Stimulated activated CD8-positive, alpha-beta memory T cell treated with anti-CD3 and anti-CD28 coated beads, Interleukin-7, amount 100 ng/mL, for 48 hours (primary cell): ENCODE data around the gene TM9SF4.

Experiments used
- DNase-seq, 2 donors: peaks; one replicate each; pipeline ENCODE4 v3.0.0-alpha.2; 2020; ENCODE audit warnings: low read depth in 1 of 2; ENCODE audit errors: extremely low read depth in 1 of 2

Gene TM9SF4

GRCh38 chr20:32127347-32127746, 17.8 kb downstream of the TM9SF4 start:
- DNase-seq = no peak

DNA sequence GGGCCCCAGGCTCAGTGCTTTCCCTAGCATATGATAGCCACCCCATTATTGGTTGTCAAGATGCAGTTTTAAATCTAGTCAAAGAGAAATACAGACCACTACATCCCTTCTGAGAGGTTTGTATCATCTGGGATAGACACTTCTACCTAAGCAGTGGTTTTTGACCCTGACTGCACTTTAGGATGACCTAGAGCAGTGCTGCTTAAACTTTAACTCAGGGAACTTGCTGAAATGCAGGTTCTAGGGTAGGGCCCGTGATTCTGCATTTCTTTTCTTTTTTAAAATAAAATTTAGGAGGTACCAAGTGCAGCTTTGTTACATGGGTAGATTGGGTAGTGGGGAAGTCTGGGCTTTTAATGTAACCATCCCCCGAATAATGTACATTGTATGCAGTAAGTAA, 18.7 kb downstream of the TM9SF4 start:
- no peak for DNase-seq

DNA sequence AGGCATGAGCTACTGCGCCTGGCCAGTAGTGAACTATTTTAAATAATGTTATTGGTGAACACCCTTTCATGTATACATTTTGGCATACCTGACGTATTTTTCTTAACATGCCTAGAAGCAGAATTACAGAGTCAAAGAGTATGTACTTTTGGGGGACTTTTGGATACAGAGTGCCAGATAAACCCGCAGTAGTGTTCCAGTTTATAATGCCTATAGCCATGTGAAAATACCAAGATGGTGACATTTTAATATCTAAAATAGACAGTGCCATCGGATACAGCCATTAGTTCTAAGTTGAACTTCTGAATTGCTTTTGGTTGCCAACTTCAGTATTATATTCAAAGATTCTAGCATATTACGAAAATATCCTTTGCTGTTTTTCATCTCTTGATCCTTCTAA, 20.3 kb downstream of the TM9SF4 start:
- no peak for DNase-seq

- DNase-seq = no peak
Measured at GRCh38 chr20:32130352-32130751, 20.8 kb downstream of the TM9SF4 start.

- DNase-seq = no peak
Measured at GRCh38 chr20:32130965-32131364, 21.5 kb downstream of the TM9SF4 start.

- no peak for DNase-seq
Measured at GRCh38 chr20:32132911-32133549, 23.5 kb downstream of the TM9SF4 start.

DNA sequence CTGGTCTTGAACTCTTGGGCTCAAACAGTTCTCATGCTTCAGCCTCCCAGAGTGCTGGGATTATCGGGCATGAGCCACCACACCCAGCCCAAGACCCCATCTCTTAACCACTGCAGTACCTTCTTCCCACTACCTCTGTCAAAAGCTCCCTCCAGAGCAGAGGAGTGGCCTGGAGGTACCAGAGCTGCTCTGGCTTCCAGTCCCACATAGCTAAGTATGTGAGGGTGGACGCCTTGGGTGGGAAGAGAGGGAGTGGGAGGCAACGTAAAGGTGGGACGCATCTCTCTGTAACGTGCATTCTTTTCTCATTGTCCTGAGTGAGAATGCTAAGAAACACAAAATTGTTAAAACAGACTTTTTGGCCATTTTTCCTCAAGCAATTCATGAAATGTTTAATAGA, 24.5 kb downstream of the TM9SF4 start:
- DNase-seq = no peak

DNA sequence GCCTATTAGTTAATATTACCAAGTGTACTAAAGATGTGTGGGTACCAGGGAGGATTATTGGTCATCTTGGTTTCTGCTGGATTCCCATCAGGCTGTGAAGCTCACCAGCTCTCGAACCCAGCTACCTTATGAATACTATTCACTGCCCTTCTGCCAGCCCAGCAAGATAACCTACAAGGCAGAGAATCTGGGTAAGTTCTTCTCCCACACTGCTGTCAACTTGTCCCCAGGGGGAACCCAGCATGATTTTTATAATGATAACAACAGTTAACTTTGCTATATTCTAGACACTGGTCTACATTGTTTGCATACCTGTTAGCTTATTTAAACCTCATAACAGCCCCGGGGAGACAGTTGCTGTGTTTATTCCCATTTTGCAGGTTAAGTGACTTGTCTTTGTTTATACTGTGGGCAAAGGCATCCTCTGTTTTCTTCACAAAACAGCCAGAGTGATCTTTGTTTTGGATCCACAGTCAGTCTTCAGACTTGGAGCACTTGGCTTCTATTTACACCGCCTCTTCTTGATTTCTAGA, 26.5 kb downstream of the TM9SF4 start:
- DNase-seq = no peak

GRCh38 chr20:32138921-32139320, 29.4 kb downstream of the TM9SF4 start:
- no peak for DNase-seq

DNA sequence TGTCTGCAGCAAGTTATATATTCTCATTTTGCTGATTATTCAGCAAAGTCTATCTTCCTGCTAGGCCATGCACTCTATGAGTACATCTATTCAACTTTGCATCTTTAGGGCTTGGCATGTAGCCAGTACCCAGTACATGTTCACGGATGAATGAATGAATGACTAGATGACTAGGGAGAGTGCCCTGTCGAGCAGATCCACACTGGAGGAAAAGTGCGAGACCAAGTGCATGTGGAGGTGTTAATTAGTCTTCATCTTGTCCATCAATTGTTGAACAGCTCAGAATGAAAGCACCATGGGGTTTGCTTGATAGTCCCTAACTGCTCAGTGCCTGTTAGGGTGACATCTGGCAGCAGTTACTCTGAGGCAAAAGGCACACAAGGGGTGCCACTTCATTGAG, 30.4 kb downstream of the TM9SF4 start:
- no peak for DNase-seq

GRCh38 chr20:32140603-32141002, 31.1 kb downstream of the TM9SF4 start:
- no peak for DNase-seq

- DNase-seq = no peak
Measured at GRCh38 chr20:32141465-32141980, 32.0 kb downstream of the TM9SF4 start.

DNA sequence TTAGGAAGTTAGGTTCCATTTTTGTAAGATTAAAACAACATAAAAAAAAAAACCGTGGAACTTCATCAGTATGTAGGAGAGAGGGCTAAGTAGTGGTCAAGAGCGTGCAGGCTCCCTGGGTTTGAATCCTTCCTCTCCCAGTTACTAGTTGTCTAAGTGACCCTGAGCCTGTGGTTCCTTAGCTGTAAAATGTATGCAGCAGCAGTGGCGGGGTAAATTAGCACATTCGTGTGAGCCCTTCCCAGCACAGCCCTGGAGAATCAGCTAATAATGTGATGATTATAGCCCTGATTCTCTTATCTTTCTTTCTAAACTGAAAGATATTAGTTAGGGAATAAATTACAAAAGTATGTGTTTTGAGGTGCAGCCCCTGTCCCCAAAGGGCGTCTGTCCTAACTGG, 32.6 kb downstream of the TM9SF4 start:
- DNase-seq = no peak

GRCh38 chr20:32142991-32143390, 33.5 kb downstream of the TM9SF4 start:
- DNase-seq = no peak

GRCh38 chr20:32144898-32145662, 35.6 kb downstream of the TM9SF4 start:
- no peak for DNase-seq

- DNase-seq = no peak
Measured at GRCh38 chr20:32149566-32150170, 40.2 kb downstream of the TM9SF4 start.

DNA sequence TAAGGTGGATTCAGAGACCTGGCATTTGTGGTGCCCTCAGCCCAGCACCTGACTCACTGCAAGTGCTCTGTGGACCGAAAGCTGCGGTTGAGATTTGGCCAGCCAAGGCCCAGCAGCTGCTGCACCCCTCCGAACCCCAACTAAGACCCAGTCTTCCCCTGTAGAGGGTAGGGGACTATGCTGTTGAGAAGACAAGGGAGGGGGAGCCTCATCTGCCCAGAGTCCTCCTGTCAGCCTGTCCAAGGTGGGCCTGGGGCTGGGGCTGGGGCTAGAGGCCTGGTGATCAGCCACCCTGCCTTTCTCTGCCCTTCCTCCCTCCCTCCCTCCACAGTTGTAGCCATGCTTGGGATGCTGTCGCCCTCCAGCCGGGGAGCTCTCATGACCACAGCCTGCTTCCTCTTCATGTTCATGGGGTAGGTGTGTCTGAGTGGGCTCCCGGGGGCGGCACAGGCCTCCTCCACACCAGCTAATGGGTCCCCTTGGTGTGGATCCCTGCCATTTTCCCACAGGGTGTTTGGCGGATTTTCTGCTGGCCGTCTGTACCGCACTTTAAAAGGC, 40.9 kb downstream of the TM9SF4 start:
- no peak for DNase-seq

DNA sequence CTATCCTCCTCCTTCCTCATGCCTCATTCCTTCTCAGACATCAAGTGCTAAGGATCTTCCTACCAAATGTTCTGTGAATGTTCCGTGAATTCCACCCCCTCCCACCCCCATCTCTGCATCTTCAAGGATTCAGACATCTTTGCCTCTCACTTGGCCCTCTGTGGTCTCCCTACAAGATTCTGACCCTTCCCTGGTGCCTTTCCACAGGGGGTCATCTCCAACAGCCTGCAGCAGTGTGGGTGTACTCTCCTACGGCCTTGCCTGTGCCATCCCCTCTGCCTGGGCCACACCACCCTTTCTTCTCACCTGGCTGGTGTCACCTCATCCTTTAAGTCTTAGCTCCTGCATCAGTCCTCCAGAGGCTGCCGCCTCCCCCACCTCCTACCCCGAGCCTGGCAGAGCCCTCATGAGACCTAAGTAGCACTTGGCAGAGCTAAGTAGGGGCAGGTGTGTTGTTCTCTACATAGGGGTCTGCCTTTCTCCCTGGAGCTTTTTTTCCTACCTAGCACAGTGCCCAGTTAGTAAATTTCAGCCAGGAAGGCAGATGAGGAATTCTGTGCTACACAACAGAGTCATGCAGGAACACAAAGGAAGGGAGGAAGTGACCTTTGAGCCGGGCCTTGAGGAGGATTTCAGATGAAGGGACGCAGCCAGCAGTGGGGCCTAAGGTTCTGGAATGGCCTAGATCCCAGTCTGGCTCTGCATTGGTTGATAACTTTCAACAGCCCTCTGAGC, 43.1 kb downstream of the TM9SF4 start:
- no peak for DNase-seq

DNA sequence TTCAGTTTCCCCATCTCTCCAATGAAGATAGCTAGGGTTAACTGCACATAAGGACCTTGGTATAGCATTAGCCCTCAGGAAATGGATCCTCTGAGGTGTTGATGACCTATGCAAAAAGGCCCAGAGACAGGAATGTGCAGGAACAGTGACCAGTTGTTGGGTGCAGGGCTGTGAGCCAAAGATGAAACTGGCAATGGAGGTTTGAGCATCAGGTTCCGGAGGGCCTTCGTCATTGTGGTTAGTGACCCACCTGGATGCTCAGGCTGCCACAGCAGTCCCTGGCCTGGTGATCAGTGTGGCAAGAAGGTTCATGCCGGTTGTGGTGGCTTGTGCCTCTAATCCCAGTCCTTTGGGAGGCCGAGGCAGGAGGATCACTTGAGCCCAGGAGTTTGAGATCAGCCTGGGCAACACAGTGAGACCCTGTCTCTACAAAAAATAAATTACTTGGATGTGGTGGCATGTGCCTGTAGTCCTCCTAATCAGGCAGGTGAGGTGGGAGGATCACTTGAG, 43.7 kb downstream of the TM9SF4 start:
- no peak for DNase-seq

- no peak for DNase-seq
Measured at GRCh38 chr20:32153771-32154170, 44.3 kb downstream of the TM9SF4 start.
